Mesenchymal stem cell (in vitro differentiated cells and primary cell): Measurements from ENCODE around the gene PLPPR4. TPM values are rescaled to one million over a fixed set of nuclear protein-coding genes. Genes with fewer than 3 reads are reported as not detected.

Source experiments
- DNase-seq: peaks from one replicate; pipeline ENCODE4 v3.0.0-alpha.2; 2013
- H2AFZ ChIP-seq: one replicate; pipeline ENCODE4 v1.6.1; 2013; ENCODE audit warnings: low read depth, mild to moderate bottlenecking, control low read depth, inconsistent platforms, low read length, moderate library complexity
- H2AK5ac ChIP-seq: 2 replicates; pipeline ENCODE4 v1.6.1; 2013; ENCODE audit warnings: low read length, moderate library complexity, mild to moderate bottlenecking, inconsistent platforms; ENCODE audit not compliant: severe bottlenecking
- H2BK120ac ChIP-seq: one replicate; pipeline ENCODE4 v1.6.1; 2013; ENCODE audit warnings: low read depth, mild to moderate bottlenecking, inconsistent platforms, low read length, moderate library complexity
- H2BK12ac ChIP-seq, 2 experiments: one replicate each; pipeline ENCODE4 v1.6.1; 2013; ENCODE audit warnings: inconsistent platforms in 2 of 2, low read length in 2 of 2, mild to moderate bottlenecking in 2 of 2, moderate library complexity in 2 of 2, control low read depth in 1 of 2
- H2BK15ac ChIP-seq: one replicate; pipeline ENCODE4 v1.6.1; 2013; ENCODE audit warnings: mild to moderate bottlenecking, low read depth, inconsistent platforms; ENCODE audit not compliant: poor library complexity, severe bottlenecking
- H2BK5ac ChIP-seq: 2 replicates; pipeline ENCODE4 v1.6.1; 2013; ENCODE audit warnings: low read depth, mild to moderate bottlenecking, low read length, control low read depth, inconsistent platforms; ENCODE audit not compliant: poor library complexity, severe bottlenecking
- H3K14ac ChIP-seq, 2 experiments: one replicate each; pipeline ENCODE4 v1.6.1; 2013; ENCODE audit warnings: inconsistent platforms in 2 of 2, low read length in 2 of 2, control low read depth in 1 of 2, mild to moderate bottlenecking in 1 of 2, moderate library complexity in 1 of 2
- H3K18ac ChIP-seq, 2 experiments: one replicate each; pipeline ENCODE4 v1.6.1; 2013; ENCODE audit warnings: inconsistent platforms in 2 of 2, low read length in 2 of 2, control low read depth in 1 of 2, low read depth in 1 of 2, mild to moderate bottlenecking in 1 of 2
- H3K23ac ChIP-seq, 2 experiments: one replicate each; pipeline ENCODE4 v1.6.1; 2013; ENCODE audit warnings: inconsistent platforms in 2 of 2, low read length in 2 of 2, mild to moderate bottlenecking in 2 of 2, moderate library complexity in 2 of 2, control low read depth in 1 of 2
- H3K27ac ChIP-seq: 2 replicates; pipeline ENCODE4 v1.5.1; 2013; ENCODE audit warnings: mild to moderate bottlenecking, moderate library complexity, low read length, control low read depth, inconsistent platforms; ENCODE audit not compliant: poor library complexity, severe bottlenecking
- H3K27me3 ChIP-seq, 2 experiments: 2 replicates each; pipeline versions ENCODE4 v1.6.1 to v1.7.0; 2013; ENCODE audit warnings: low read length in 2 of 2, mild to moderate bottlenecking in 2 of 2, moderate library complexity in 2 of 2, control low read depth in 1 of 2, inconsistent platforms in 1 of 2; ENCODE audit not compliant: control insufficient read depth in 1 of 2, insufficient read depth in 1 of 2
- H3K36me3 ChIP-seq, 2 experiments: 2 replicates each; pipeline versions ENCODE4 v1.6.1 to v1.7.0; 2013; ENCODE audit warnings: low read length in 2 of 2, control low read depth in 1 of 2, inconsistent platforms in 1 of 2, low read depth in 1 of 2, mild to moderate bottlenecking in 1 of 2; ENCODE audit not compliant: insufficient read depth in 2 of 2, control insufficient read depth in 1 of 2
- H3K4ac ChIP-seq, 2 experiments: one replicate each; pipeline ENCODE4 v1.6.1; 2013; ENCODE audit warnings: inconsistent platforms in 2 of 2, low read length in 2 of 2, mild to moderate bottlenecking in 2 of 2, moderate library complexity in 2 of 2, control low read depth in 1 of 2, low read depth in 1 of 2
- H3K4me1 ChIP-seq: 2 replicates; pipeline ENCODE4 v1.6.1; 2013; ENCODE audit warnings: low read depth, low read length, control low read depth; ENCODE audit not compliant: control insufficient read depth, insufficient read depth
- H3K4me2 ChIP-seq: 2 replicates; pipeline ENCODE4 v1.6.1; 2013; ENCODE audit warnings: low read length, mild to moderate bottlenecking, inconsistent platforms; ENCODE audit not compliant: poor library complexity, severe bottlenecking
- H3K4me3 ChIP-seq, 2 experiments: 2 replicates each; pipeline versions ENCODE4 v1.5.1 to v1.7.0; 2013; ENCODE audit warnings: low read length in 2 of 2, mild to moderate bottlenecking in 2 of 2, control low read depth in 1 of 2, low read depth in 1 of 2; ENCODE audit not compliant: insufficient read depth in 1 of 2
- H3K79me1 ChIP-seq: replicated peaks from 2 replicates; pipeline ENCODE4 v1.6.1; 2013; ENCODE audit warnings: mild to moderate bottlenecking, control low read depth, low read length, inconsistent platforms; ENCODE audit not compliant: poor library complexity, severe bottlenecking
- H3K9ac ChIP-seq: 2 replicates; pipeline ENCODE4 v1.7.0; 2013; ENCODE audit warnings: mild to moderate bottlenecking, low read length, moderate library complexity
- H3K9me3 ChIP-seq: 2 replicates; pipeline ENCODE4 v1.7.0; 2013; ENCODE audit warnings: mild to moderate bottlenecking, low read length; ENCODE audit not compliant: control insufficient read depth
- H4K8ac ChIP-seq: one replicate; pipeline ENCODE4 v1.6.1; 2013; ENCODE audit warnings: inconsistent platforms, mild to moderate bottlenecking, low read length, moderate library complexity
- H4K91ac ChIP-seq: one replicate; pipeline ENCODE4 v1.6.1; 2013; ENCODE audit warnings: mild to moderate bottlenecking, low read length, inconsistent platforms
- WGBS: methylation state at CpG from one replicate; pipeline ENCODE4 v1.1.7; 2013; ENCODE audit warnings: mixed read lengths; 5-methylcytosine and 5-hydroxymethylcytosine counted together
- polyA plus RNA-seq, 2 experiments: library from polyadenylated mRNA; stranded (reverse); fragments of 200-250 nt; gene quantifications; one replicate each; pipeline ENCODE4 v1.2.3, GENCODE V29; 2013

The PLPPR4 gene, protein sequence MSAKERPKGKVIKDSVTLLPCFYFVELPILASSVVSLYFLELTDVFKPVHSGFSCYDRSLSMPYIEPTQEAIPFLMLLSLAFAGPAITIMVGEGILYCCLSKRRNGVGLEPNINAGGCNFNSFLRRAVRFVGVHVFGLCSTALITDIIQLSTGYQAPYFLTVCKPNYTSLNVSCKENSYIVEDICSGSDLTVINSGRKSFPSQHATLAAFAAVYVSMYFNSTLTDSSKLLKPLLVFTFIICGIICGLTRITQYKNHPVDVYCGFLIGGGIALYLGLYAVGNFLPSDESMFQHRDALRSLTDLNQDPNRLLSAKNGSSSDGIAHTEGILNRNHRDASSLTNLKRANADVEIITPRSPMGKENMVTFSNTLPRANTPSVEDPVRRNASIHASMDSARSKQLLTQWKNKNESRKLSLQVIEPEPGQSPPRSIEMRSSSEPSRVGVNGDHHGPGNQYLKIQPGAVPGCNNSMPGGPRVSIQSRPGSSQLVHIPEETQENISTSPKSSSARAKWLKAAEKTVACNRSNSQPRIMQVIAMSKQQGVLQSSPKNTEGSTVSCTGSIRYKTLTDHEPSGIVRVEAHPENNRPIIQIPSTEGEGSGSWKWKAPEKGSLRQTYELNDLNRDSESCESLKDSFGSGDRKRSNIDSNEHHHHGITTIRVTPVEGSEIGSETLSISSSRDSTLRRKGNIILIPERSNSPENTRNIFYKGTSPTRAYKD
- 1.7 TPM for polyA plus RNA-seq (2013, experiment 1 of 2)
- polyA plus RNA-seq (2013, experiment 2 of 2), result 1.6 TPM

DNA sequence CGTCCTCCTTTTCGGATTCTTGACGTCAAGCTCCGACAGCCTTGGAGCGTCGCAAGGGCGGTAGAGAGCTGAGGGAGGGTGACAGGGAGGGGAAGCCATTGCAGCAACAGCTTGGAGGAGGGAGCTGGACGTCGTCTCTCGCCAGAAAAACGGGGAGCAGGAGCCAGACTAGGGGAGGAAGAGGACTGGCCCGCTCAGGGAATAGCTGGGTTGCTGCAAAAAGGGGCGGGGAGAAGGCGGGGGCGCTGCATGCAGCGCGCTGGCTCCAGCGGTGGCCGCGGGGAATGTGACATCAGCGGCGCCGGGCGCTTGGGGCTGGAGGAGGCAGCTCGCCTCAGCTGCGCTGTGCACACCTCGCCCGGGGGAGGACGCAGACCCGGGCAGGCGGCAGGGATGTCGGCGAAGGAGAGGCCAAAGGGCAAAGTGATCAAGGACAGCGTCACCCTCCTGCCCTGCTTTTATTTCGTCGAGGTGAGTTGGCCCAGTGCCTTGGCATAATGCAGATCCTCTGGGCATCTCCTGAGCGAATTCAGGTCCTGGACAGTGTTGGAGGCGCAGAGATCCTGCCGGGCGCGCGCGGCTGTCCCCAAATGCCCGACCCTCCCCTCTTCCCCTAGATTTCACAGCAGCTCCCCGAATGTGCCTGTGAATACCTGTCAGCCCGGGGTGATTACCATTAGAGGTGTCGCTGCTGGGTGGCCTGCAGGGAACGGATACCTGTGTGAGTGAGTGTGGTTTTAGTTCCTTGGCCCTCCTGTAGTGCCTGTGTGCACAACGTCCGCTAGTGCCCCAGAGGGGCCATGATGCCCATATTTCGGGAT, at the start of gene PLPPR4:
Gene PLPPR4, plus strand, starts transcription at position 292 of the 821 bp plus-strand sequence. Its CDS starts 102 bp downstream, at position 394.
- Histone ChIP-seq H2BK120ac (no peak within 1 kb of the TSS), H3K27ac (no peak within 1 kb of the TSS), H3K36me3 (no peaks in the 10 kb centered on the region), H3K27me3 (peaks cover 17 to 33% of the 10 kb centered on the region in 2 experiments), H3K18ac (peak within 1 kb of the TSS in 1 of 2 experiments; percentile 46), H3K9me3 (no peaks in the 10 kb centered on the region), H3K9ac (peak within 1 kb of the TSS; percentile 45), H3K23ac (peak within 1 kb of the TSS in 1 of 2 experiments; percentile 74), H2AK5ac (no peak within 1 kb of the TSS), H3K4ac (no peak within 1 kb of the TSS), H2AFZ (peak within 1 kb of the TSS; percentile 67), H3K4me2 (peak within 1 kb of the TSS; percentile 90), H2BK15ac (no peak within 1 kb of the TSS), H2BK12ac (peak within 1 kb of the TSS in 1 of 2 experiments; percentile 29), H2BK5ac (no peak within 1 kb of the TSS), H3K79me1 (no peaks in the 10 kb centered on the region), H4K91ac (no peak within 1 kb of the TSS), H3K14ac (peak within 1 kb of the TSS in 1 of 2 experiments; percentile 13), H3K4me1 (peaks cover 9% of the 10 kb centered on the region), H3K4me3 (peak within 1 kb of the TSS; percentile 51 to 82), H4K8ac (no peak within 1 kb of the TSS)
- WGBS, result 4% methylated on average over 50 of the region's 51 CpGs
- peak; percentile 56 for DNase-seq

GRCh38 chr1:99216956-99217355, 47.3 kb upstream of the PLPPR4 start:
- 85% methylated on average over 3 of the region's 5 CpGs for WGBS
- no peak for DNase-seq
- Histone ChIP-seq H4K8ac (no peak overlapping the region), H3K4me2 (no peak overlapping the region), H3K4me1 (no peaks in the 10 kb centered on the region), H3K27me3 (no peaks in the 10 kb centered on the region), H2AK5ac (no peak overlapping the region), H2BK120ac (no peak overlapping the region), H2AFZ (no peak overlapping the region), H2BK15ac (no peak overlapping the region), H3K79me1 (no peaks in the 10 kb centered on the region), H3K23ac (no peak overlapping the region), H3K14ac (no peak overlapping the region), H4K91ac (no peak overlapping the region), H2BK12ac (no peak overlapping the region), H3K9ac (no peak overlapping the region), H3K9me3 (peaks cover 21% of the 10 kb centered on the region), H3K4me3 (no peak overlapping the region), H3K36me3 (no peaks in the 10 kb centered on the region), H3K4ac (no peak overlapping the region), H2BK5ac (no peak overlapping the region), H3K27ac (no peak overlapping the region), H3K18ac (no peak overlapping the region)

GRCh38 chr1:99217599-99217998, 46.7 kb upstream of the PLPPR4 start:
- Histone ChIP-seq H3K4me3 (no peak overlapping the region), H2BK5ac (no peak overlapping the region), H3K4ac (no peak overlapping the region), H3K79me1 (no peaks in the 10 kb centered on the region), H3K4me1 (no peaks in the 10 kb centered on the region), H3K4me2 (no peak overlapping the region), H2BK12ac (no peak overlapping the region), H4K8ac (no peak overlapping the region), H3K27ac (no peak overlapping the region), H4K91ac (no peak overlapping the region), H2BK120ac (no peak overlapping the region), H2AFZ (no peak overlapping the region), H3K9ac (no peak overlapping the region), H3K27me3 (no peaks in the 10 kb centered on the region), H2BK15ac (no peak overlapping the region), H3K14ac (no peak overlapping the region), H2AK5ac (no peak overlapping the region), H3K23ac (no peak overlapping the region), H3K9me3 (peaks cover 21% of the 10 kb centered on the region), H3K36me3 (no peaks in the 10 kb centered on the region), H3K18ac (no peak overlapping the region)
- no peak for DNase-seq
- 7% methylated on average over 2 of the region's 4 CpGs for WGBS
